ENCODE measurements around the gene CHGA.

The CHGA gene

DNA sequence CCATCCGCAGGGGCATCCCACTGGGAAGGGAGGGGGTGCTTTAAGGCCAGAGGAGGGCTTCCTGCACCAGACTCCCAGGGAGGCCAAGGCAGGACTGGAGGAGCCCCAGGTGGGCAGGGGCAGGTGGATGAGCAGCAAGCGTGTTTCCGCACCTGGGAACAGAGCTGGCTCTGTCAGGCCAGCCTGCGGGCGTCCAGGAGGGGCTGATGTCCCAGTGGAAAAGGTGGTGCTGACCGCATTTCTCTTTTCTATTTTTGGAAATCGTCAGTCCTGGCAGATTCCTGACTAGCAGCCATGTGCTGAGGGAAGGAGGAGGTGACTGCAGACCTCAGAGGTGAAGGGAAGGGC lies 27.2 kb downstream of the CHGA start:
- ATAC-seq: no peak
- TF ChIP-seq, protein P1, sequence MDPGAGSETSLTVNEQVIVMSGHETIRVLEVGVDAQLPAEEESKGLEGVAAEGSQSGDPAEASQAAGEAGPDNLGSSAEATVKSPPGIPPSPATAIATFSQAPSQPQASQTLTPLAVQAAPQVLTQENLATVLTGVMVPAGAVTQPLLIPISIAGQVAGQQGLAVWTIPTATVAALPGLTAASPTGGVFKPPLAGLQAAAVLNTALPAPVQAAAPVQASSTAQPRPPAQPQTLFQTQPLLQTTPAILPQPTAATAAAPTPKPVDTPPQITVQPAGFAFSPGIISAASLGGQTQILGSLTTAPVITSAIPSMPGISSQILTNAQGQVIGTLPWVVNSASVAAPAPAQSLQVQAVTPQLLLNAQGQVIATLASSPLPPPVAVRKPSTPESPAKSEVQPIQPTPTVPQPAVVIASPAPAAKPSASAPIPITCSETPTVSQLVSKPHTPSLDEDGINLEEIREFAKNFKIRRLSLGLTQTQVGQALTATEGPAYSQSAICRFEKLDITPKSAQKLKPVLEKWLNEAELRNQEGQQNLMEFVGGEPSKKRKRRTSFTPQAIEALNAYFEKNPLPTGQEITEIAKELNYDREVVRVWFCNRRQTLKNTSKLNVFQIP (CRISPR knock-in tag; IDR thresholded peaks at IDR 0.05; ENCODE audit: borderline replicate concordance, low read depth): no peak

DNA sequence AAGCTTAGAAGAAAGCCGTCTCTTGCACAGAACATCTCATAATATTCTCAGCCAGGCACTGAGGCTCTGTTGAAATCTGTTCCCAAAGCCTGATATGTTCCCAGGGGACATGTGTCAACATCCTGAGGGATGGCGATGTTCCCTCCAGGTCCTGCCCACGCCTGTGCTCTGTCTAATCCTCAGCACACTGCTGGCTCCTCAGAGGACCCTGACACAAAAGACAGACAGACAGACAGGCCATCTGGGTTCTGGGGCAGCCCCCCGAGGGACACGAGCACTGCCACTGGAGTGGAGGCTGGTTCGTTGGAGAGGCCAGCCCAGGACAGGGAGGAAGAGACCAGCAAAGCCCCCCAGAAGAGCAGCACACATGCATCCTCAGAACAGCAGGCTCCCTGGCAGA lies 27.8 kb downstream of the CHGA start:
- no peak for ATAC-seq
- TF ChIP-seq TCF4 (CRISPR knock-in tag; IDR thresholded peaks at IDR 0.05; ENCODE audit: borderline replicate concordance) (no peak), CSDC2 (CRISPR knock-in tag; IDR thresholded peaks at IDR 0.05) (no peak), SNAI2 (CRISPR knock-in tag; IDR thresholded peaks at IDR 0.05) (no peak)
- TF ChIP-seq, protein P1 (CRISPR knock-in tag; IDR thresholded peaks at IDR 0.05; ENCODE audit: borderline replicate concordance, low read depth): no peak

- ATAC-seq: no peak
- no peak for TF ChIP-seq ZNF565 (CRISPR knock-in tag; conservative IDR thresholded peaks at IDR 0.05; ENCODE audit: low read depth)
- no peak for TF ChIP-seq ZNF70 (CRISPR knock-in tag; IDR thresholded peaks at IDR 0.05)
- TF ChIP-seq ZC3H10 (CRISPR knock-in tag; IDR thresholded peaks at IDR 0.05): no peak
- no peak for TF ChIP-seq CSDC2 (CRISPR knock-in tag; IDR thresholded peaks at IDR 0.05)
- TF ChIP-seq, protein P2, sequence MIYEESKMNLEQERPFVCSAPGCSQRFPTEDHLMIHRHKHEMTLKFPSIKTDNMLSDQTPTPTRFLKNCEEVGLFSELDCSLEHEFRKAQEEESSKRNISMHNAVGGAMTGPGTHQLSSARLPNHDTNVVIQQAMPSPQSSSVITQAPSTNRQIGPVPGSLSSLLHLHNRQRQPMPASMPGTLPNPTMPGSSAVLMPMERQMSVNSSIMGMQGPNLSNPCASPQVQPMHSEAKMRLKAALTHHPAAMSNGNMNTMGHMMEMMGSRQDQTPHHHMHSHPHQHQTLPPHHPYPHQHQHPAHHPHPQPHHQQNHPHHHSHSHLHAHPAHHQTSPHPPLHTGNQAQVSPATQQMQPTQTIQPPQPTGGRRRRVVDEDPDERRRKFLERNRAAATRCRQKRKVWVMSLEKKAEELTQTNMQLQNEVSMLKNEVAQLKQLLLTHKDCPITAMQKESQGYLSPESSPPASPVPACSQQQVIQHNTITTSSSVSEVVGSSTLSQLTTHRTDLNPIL (CRISPR knock-in tag; IDR thresholded peaks at IDR 0.05; ENCODE audit: low read depth): no peak
- TF ChIP-seq ZFP30 (CRISPR knock-in tag; IDR thresholded peaks at IDR 0.05): no peak
- no peak for TF ChIP-seq ARNTL (CRISPR knock-in tag; IDR thresholded peaks at IDR 0.05; ENCODE audit: borderline replicate concordance, low read depth)
- TF ChIP-seq TCF4 (CRISPR knock-in tag; IDR thresholded peaks at IDR 0.05; ENCODE audit: borderline replicate concordance): no peak
- no peak for TF ChIP-seq TOX (CRISPR knock-in tag; IDR thresholded peaks at IDR 0.05; ENCODE audit: borderline replicate concordance)
- no peak for TF ChIP-seq ISL1 (CRISPR knock-in tag; IDR thresholded peaks at IDR 0.05)
- no peak for TF ChIP-seq BACH2 (CRISPR knock-in tag; IDR thresholded peaks at IDR 0.05; ENCODE audit: borderline replicate concordance)
- TF ChIP-seq SNAI2 (CRISPR knock-in tag; IDR thresholded peaks at IDR 0.05): no peak
- no peak for TF ChIP-seq ESRRG (CRISPR knock-in tag; IDR thresholded peaks at IDR 0.05)
- TF ChIP-seq GLIS3 (CRISPR knock-in tag; IDR thresholded peaks at IDR 0.05): no peak
- TF ChIP-seq TSHZ2 (CRISPR knock-in tag; IDR thresholded peaks at IDR 0.05): no peak
- no peak for TF ChIP-seq ZFP3 (CRISPR knock-in tag; IDR thresholded peaks at IDR 0.05)
- no peak for TF ChIP-seq RARB (CRISPR knock-in tag; IDR thresholded peaks at IDR 0.05)
Measured at GRCh38 chr14:92951261-92951660, 28.3 kb downstream of the CHGA start.

DNA sequence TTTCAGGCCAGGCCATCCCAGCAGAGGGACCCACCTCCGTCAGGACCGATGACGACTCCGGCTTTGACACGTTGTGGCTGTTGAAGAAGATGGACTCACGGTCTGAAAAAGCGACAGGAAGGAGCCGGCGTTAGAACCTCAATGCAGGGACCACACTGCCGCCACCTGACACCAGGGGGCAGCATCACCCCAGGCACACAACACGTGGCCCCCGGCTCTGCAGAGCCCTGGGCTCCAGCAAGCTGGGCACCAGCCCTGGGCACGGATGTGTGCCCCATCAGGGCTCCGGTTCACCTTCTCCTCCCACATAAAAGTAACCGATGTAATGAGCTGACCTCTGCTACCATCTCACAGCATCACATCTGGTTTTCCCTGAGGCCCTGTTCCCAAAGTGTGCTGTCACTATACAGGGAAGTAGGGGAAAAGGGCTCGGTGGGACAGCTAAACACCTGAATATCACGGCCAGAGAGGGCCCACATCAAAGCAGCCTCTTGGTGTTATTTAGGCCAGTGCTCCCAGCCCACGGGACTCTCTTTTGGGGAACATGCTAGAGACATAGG lies 29.0 kb downstream of the CHGA start:
- no peak for TF ChIP-seq ISL1 (CRISPR knock-in tag; IDR thresholded peaks at IDR 0.05)
- TF ChIP-seq TSHZ2 (CRISPR knock-in tag; IDR thresholded peaks at IDR 0.05): peak; percentile 19; the same call in 1 of the 2 replicates
- TF ChIP-seq SNAI2 (CRISPR knock-in tag; IDR thresholded peaks at IDR 0.05): no peak
- TF ChIP-seq ARNTL (CRISPR knock-in tag; IDR thresholded peaks at IDR 0.05; ENCODE audit: borderline replicate concordance, low read depth): no peak
- ATAC-seq: peak; percentile 98
